Measurements from ENCODE around the gene PATJ. TPM values are rescaled to one million over a fixed set of nuclear protein-coding genes. Genes with fewer than 3 reads are reported as not detected.

PATJ gene
- total RNA-seq, 4 donors from 2014 or later: 119 to 299 (median 149) TPM

DNA sequence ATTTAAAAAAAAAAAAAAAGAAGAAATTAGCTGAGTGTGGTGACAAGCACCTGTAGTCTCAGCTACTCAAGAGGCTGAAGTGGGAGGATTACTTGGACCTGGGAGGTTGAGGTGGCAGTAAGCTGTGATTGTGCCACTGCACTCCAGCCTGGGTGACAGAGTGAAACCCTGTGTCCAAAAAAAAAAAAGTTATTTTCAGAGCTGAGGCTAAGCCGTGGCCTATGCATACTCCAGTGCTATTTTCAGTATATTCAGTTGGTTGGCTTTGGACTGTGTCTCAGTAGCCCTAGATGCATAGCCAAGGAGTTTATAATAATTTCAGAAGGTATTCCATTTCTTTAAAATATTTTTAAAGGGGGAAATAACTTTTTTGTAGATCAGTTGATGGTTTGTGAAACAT is 311.9 kb downstream of the PATJ start:
- Histone ChIP-seq H3K4me1 (no peaks in the 10 kb centered on the region), H3K27ac (no peak overlapping the region), H3K9me3 (no peaks in the 10 kb centered on the region), H3K27me3 (no peaks in the 10 kb centered on the region), H3K4me3 (no peak overlapping the region), H3K36me3 (peaks cover 0 to 9% (median 0%) of the 10 kb centered on the region in 4 donors)
- no peak for DNase-seq
- TF ChIP-seq EP300 (IDR thresholded peaks at IDR 0.05; ENCODE audit: low read depth) (no peak), POLR2AphosphoS5 (IDR thresholded peaks at IDR 0.05) (no peak), POLR2A (IDR thresholded peaks at IDR 0.05) (no peak)
- TF ChIP-seq, protein P1, sequence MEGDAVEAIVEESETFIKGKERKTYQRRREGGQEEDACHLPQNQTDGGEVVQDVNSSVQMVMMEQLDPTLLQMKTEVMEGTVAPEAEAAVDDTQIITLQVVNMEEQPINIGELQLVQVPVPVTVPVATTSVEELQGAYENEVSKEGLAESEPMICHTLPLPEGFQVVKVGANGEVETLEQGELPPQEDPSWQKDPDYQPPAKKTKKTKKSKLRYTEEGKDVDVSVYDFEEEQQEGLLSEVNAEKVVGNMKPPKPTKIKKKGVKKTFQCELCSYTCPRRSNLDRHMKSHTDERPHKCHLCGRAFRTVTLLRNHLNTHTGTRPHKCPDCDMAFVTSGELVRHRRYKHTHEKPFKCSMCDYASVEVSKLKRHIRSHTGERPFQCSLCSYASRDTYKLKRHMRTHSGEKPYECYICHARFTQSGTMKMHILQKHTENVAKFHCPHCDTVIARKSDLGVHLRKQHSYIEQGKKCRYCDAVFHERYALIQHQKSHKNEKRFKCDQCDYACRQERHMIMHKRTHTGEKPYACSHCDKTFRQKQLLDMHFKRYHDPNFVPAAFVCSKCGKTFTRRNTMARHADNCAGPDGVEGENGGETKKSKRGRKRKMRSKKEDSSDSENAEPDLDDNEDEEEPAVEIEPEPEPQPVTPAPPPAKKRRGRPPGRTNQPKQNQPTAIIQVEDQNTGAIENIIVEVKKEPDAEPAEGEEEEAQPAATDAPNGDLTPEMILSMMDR (IDR thresholded peaks at IDR 0.05): no peak
- 79 to 83% methylated on average over 1 of the region's 1 CpG for WGBS, 2 donors (ENCODE audit: low coverage in 1 of 2)
- in situ Hi-C loops (cut with MboI; ENCODE audit: low pct_ligation_motif_present in 1 of 4, low pct_unique_long_range_greater_than_20kb in 1 of 4, low sequenced_read_pairs in 3 of 4): no loop called here
- intact Hi-C loops (cut with DNase I; ENCODE audit: low total_unique reads): no loop called here

DNA sequence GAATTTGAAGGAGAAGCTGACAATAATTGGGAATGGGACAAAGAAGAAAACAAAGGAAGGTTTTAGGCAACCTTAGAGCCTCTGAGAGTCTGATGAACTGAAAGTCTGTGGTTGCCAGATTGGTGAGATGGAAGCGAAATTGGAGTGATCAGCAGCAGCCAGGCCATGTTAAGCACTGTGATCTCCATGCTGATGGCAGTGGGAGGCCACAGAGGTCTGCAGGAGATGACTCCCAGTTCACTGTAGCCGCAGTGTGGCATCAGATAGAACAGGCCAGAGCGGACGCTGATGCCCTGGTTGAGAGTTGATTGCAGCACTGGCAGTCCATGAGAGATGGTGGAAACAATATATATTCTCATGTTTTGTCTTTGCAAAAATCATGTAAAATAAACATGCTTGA is 314.9 kb downstream of the PATJ start:
- no peak for DNase-seq
- no peaks in the 10 kb centered on the region for H3K9me3 ChIP-seq
- no peaks in the 10 kb centered on the region for H3K27me3 ChIP-seq
- H3K4me3 ChIP-seq: no peak overlapping the region
- TF ChIP-seq POLR2A (IDR thresholded peaks at IDR 0.05) (no peak), EP300 (IDR thresholded peaks at IDR 0.05; ENCODE audit: low read depth) (no peak), POLR2AphosphoS5 (IDR thresholded peaks at IDR 0.05) (no peak)
- TF ChIP-seq, protein P1 (IDR thresholded peaks at IDR 0.05): no peak
- in situ Hi-C loops (cut with MboI; ENCODE audit: low pct_ligation_motif_present in 1 of 4, low pct_unique_long_range_greater_than_20kb in 1 of 4, low sequenced_read_pairs in 3 of 4) (no loop called here), intact Hi-C loops (cut with DNase I; ENCODE audit: low total_unique reads) (no loop called here)
- H3K27ac ChIP-seq: no peak overlapping the region
- 92 to 100% methylated on average over 2 to 4 of the region's 4 CpGs for WGBS, 2 donors (ENCODE audit: low coverage in 1 of 2)
- no peaks in the 10 kb centered on the region for H3K4me1 ChIP-seq
- H3K36me3 ChIP-seq: no peaks in the 10 kb centered on the region

DNA sequence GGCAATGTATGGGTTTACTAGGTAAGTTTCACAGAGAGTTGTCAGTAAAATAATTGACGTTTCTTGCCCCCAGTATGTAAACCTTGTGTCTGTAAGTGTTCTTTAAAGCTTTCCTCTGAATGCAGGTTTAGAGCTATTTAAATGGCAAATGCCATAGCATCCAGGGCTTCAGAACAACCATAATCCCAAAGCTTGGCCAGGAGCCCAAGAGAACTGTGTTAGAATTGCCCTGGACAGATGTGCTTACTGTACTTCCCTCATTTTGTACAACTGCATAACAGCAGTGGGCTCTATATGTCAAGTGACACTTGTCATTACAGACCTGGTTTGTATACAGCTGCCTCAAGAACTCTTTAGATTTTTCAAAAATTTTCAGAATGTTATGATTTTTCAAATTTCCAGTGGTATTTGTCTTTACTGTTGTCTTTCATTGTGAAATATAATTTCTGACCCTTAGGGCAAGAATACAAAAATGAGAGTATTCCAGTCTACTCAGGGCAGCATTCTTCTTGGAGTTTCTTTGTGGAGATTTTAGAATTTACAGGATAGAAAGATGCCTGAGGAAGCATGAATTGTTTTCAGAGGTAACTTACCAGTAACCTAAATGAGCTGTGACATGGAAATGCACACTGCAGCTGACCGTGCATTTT is 315.5 kb downstream of the PATJ start:
- Histone ChIP-seq H3K9me3 (no peaks in the 10 kb centered on the region), H3K36me3 (no peaks in the 10 kb centered on the region), H3K4me3 (no peak overlapping the region), H3K27me3 (no peaks in the 10 kb centered on the region), H3K27ac (no peak overlapping the region), H3K4me1 (no peaks in the 10 kb centered on the region)
- in situ Hi-C loops (cut with MboI; ENCODE audit: low pct_ligation_motif_present in 1 of 4, low pct_unique_long_range_greater_than_20kb in 1 of 4, low sequenced_read_pairs in 3 of 4): no loop called here
- WGBS, 2 donors (ENCODE audit: low coverage in 1 of 2): 86 to 91% methylated on average over 2 of the region's 2 CpGs
- no peak for TF ChIP-seq POLR2AphosphoS5 (IDR thresholded peaks at IDR 0.05)
- TF ChIP-seq, protein P1 (IDR thresholded peaks at IDR 0.05): no peak
- TF ChIP-seq EP300 (IDR thresholded peaks at IDR 0.05; ENCODE audit: low read depth): no peak
- intact Hi-C loops (cut with DNase I; ENCODE audit: low total_unique reads): no loop called here
- no peak for DNase-seq

DNA sequence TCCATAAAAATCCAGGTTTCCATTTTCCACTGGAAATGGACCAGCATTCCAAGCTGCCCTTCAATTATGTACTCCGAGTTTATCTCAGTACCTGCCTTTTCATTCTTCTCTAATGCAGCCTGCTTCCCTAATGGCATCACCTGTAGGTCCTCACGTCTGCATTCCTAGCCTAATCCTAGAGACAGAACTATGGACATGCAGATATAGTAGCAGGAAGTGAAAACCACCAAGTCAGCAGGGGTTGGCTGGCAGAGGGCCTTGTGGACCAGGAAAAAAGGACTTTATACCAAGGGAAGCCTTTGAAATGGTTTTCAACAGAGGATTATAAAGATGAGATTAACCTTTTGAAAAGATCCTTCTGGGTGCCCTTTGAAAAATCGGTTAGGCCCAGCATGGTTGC is 316.7 kb downstream of the PATJ start:
- no peak overlapping the region for H3K4me3 ChIP-seq
- no peaks in the 10 kb centered on the region for H3K4me1 ChIP-seq
- no peak for DNase-seq

More for the DNA sequence above, 316.7 kb downstream of the PATJ start:
- in situ Hi-C loops (cut with MboI; ENCODE audit: low pct_ligation_motif_present in 1 of 4, low pct_unique_long_range_greater_than_20kb in 1 of 4, low sequenced_read_pairs in 3 of 4) (no loop called here), intact Hi-C loops (cut with DNase I; ENCODE audit: low total_unique reads) (no loop called here)
- Histone ChIP-seq H3K27me3 (no peaks in the 10 kb centered on the region), H3K36me3 (no peaks in the 10 kb centered on the region), H3K27ac (no peak overlapping the region), H3K9me3 (no peaks in the 10 kb centered on the region)
- WGBS, 2 donors (ENCODE audit: low coverage in 1 of 2): 54% methylated on average over 3 of the region's 3 CpGs
- TF ChIP-seq EP300 (IDR thresholded peaks at IDR 0.05; ENCODE audit: low read depth) (no peak), POLR2A (IDR thresholded peaks at IDR 0.05) (no peak), POLR2AphosphoS5 (IDR thresholded peaks at IDR 0.05) (no peak)
- TF ChIP-seq, protein P1 (IDR thresholded peaks at IDR 0.05): no peak
